Measurements from ENCODE around the gene WSCD2.

Gene WSCD2

GRCh38 chr12:108123402-108123801, 5.7 kb upstream of the WSCD2 start:
- Mint-ChIP-seq H3K36me3 (ENCODE audit: low read depth) (no peaks in the 10 kb centered on the region), H3K27me3 (ENCODE audit: low read depth) (peaks cover 28% of the 10 kb centered on the region)

GRCh38 chr12:108125073-108125472, 4.0 kb upstream of the WSCD2 start:
- H3K27ac Mint-ChIP-seq, result no peak overlapping the region
- no peaks in the 10 kb centered on the region for H3K36me3 Mint-ChIP-seq (ENCODE audit: low read depth)
- no peak overlapping the region for H3K4me3 Mint-ChIP-seq
- TF ChIP-seq CTCF (IDR thresholded peaks at IDR 0.05; ENCODE audit: unreplicated experiment in 3 of 3), result no peak
- H3K9me3 Mint-ChIP-seq, result peaks cover 3% of the 10 kb centered on the region
- peaks cover 30% of the 10 kb centered on the region for H3K27me3 Mint-ChIP-seq (ENCODE audit: low read depth)
- H3K4me1 Mint-ChIP-seq, result peaks cover 10% of the 10 kb centered on the region

More at GRCh38 chr12:108123402-108123801, 5.7 kb upstream of the WSCD2 start:
- Mint-ChIP-seq H3K27ac (no peak overlapping the region), H3K4me3 (no peak overlapping the region), H3K4me1 (peaks cover 9% of the 10 kb centered on the region), H3K9me3 (peaks cover 3% of the 10 kb centered on the region)
- TF ChIP-seq CTCF (IDR thresholded peaks at IDR 0.05; ENCODE audit: unreplicated experiment in 3 of 3), result no peak

- no peak for TF ChIP-seq CTCF (IDR thresholded peaks at IDR 0.05; ENCODE audit: unreplicated experiment in 3 of 3)
- Mint-ChIP-seq H3K9me3 (peaks cover 3% of the 10 kb centered on the region), H3K27me3 (ENCODE audit: low read depth) (peaks cover 36% of the 10 kb centered on the region), H3K36me3 (ENCODE audit: low read depth) (no peaks in the 10 kb centered on the region), H3K4me3 (no peak overlapping the region), H3K27ac (no peak overlapping the region), H3K4me1 (peaks cover 14% of the 10 kb centered on the region)
Measured at GRCh38 chr12:108126212-108126611, 2.9 kb upstream of the WSCD2 start.

GRCh38 chr12:108126990-108127501, 2.0 kb upstream of the WSCD2 start:
- H3K4me3 Mint-ChIP-seq, result peak overlapping the region in 2 of 3 experiments; percentile 72 to 74
- peaks cover 43% of the 10 kb centered on the region for H3K27me3 Mint-ChIP-seq (ENCODE audit: low read depth)
- no peaks in the 10 kb centered on the region for H3K36me3 Mint-ChIP-seq (ENCODE audit: low read depth)
- peaks cover 3% of the 10 kb centered on the region for H3K9me3 Mint-ChIP-seq
- no peak for TF ChIP-seq CTCF (IDR thresholded peaks at IDR 0.05; ENCODE audit: unreplicated experiment in 3 of 3)
- peak overlapping the region in 1 of 3 experiments; percentile 19 for H3K27ac Mint-ChIP-seq
- H3K4me1 Mint-ChIP-seq, result peaks cover 14% of the 10 kb centered on the region

GRCh38 chr12:108127654-108128053, 1.4 kb upstream of the WSCD2 start:
- Mint-ChIP-seq H3K9me3 (peaks cover 2% of the 10 kb centered on the region), H3K36me3 (ENCODE audit: low read depth) (no peaks in the 10 kb centered on the region), H3K27me3 (ENCODE audit: low read depth) (peaks cover 50% of the 10 kb centered on the region), H3K4me3 (peak overlapping the region; percentile 54 to 74 (median 72)), H3K27ac (peak overlapping the region in 1 of 3 experiments; percentile 19), H3K4me1 (peaks cover 14% of the 10 kb centered on the region)
- TF ChIP-seq CTCF (IDR thresholded peaks at IDR 0.05; ENCODE audit: unreplicated experiment in 3 of 3), result no peak
